GM10248 (cell line): Measurements from ENCODE around the gene STXBP6.

Experiments used
- CTCF ChIA-PET: fragments of 300-600 bp; sonication (Branson Sonifier 250); formaldehyde crosslinking; extraction: SDS; loops from one replicate; lab custom pipeline; 2021; ENCODE audit warnings: antibody characterized with exemption; lab: Yijun Ruan, JAX
- POLR2A ChIA-PET: fragments of 350-650 bp; sonication (Branson Sonifier 250); formaldehyde crosslinking; extraction: SDS; loops from one replicate; lab custom pipeline; 2020; ENCODE audit warnings: antibody characterized with exemption; lab: Yijun Ruan, JAX
- DNase-seq: peaks from one replicate; pipeline ENCODE4 v3.0.0; 2012; ENCODE audit errors: extremely low spot score
- TF ChIP-seq, protein P1 (sequence below): IDR thresholded peaks from 2 replicates; pipeline ENCODE4 v1.5.1; 2012; ENCODE audit warnings: mild to moderate bottlenecking, low read depth; ENCODE audit errors: extremely low read depth, missing control alignments, control extremely low read depth

STXBP6 gene

DNA sequence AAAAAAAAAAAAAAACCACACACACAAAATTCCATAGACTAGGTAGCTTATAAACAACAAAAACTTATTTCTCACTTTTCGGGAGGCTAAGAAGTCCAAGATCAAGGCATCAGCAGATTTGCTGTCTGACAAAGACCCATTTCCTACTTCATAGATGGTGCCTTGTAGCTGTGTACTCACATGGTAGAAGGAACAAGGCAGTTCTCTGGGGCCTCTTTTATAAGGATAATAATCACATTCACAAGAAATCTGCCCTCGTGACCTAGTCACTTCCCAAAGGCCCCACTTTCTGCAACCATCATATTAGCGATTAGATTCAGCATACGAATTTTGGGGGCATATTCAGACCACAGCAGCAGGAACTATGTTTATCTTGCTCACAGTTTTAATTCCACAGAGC lies 54.9 kb downstream of the STXBP6 start:
- TF ChIP-seq, protein P1, sequence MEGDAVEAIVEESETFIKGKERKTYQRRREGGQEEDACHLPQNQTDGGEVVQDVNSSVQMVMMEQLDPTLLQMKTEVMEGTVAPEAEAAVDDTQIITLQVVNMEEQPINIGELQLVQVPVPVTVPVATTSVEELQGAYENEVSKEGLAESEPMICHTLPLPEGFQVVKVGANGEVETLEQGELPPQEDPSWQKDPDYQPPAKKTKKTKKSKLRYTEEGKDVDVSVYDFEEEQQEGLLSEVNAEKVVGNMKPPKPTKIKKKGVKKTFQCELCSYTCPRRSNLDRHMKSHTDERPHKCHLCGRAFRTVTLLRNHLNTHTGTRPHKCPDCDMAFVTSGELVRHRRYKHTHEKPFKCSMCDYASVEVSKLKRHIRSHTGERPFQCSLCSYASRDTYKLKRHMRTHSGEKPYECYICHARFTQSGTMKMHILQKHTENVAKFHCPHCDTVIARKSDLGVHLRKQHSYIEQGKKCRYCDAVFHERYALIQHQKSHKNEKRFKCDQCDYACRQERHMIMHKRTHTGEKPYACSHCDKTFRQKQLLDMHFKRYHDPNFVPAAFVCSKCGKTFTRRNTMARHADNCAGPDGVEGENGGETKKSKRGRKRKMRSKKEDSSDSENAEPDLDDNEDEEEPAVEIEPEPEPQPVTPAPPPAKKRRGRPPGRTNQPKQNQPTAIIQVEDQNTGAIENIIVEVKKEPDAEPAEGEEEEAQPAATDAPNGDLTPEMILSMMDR: no peak
- POLR2A ChIA-PET: no interaction called here
- no peak for DNase-seq
- CTCF ChIA-PET: no interaction called here

GRCh38 chr14:24993631-24994030 lies 56.3 kb downstream of the STXBP6 start:
- TF ChIP-seq, protein P1: no peak
- no peak for DNase-seq
- ChIA-PET CTCF (interaction anchor here (1.6 kb wide), 1 partner anchor 14 kb away, joined by 5 read pairs; no protein-coding TSS in a partner anchor), POLR2A (no interaction called here)

- TF ChIP-seq, protein P1: no peak
- ChIA-PET POLR2A (no interaction called here), CTCF (interaction anchor here (1.5 to 1.7 kb wide), 3 partner anchors 14 to 16 kb away, joined by 4 to 5 read pairs (median 4); no protein-coding TSS in a partner anchor)
- DNase-seq: peak; percentile 12
Observed at GRCh38 chr14:24992624-24993360, 57.2 kb downstream of the STXBP6 start.

GRCh38 chr14:24991821-24992220 lies 58.1 kb downstream of the STXBP6 start:
- ChIA-PET CTCF (interaction anchor here (1.1 to 1.7 kb wide), 3 partner anchors 13 to 26 kb away, joined by 4 to 5 read pairs (median 4); no protein-coding TSS in a partner anchor), POLR2A (no interaction called here)
- TF ChIP-seq, protein P1: no peak
- no peak for DNase-seq

DNA sequence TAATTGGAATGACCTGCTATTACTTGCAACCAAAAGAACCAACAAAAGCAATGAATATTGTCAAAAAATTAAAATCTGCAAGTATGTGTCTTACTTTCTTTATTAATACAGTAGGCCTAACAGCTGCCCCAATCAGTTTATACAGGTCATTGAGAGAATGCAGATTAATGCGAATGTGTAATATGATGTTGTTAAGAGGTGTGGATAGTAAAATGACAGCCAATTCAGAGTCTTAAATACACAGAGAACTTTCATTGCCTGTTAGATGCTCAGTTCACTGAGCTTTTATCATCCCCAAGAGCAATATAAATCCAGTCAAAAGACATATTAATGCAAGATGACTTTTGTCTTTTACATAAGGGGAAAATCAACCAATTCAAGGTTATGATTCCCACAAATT lies 58.7 kb downstream of the STXBP6 start:
- CTCF ChIA-PET: interaction anchor here (1.1 to 1.7 kb wide), 3 partner anchors 13 to 26 kb away, joined by 4 to 5 read pairs (median 4); no protein-coding TSS in a partner anchor
- POLR2A ChIA-PET: no interaction called here
- no peak for DNase-seq
- TF ChIP-seq, protein P1: no peak

DNA sequence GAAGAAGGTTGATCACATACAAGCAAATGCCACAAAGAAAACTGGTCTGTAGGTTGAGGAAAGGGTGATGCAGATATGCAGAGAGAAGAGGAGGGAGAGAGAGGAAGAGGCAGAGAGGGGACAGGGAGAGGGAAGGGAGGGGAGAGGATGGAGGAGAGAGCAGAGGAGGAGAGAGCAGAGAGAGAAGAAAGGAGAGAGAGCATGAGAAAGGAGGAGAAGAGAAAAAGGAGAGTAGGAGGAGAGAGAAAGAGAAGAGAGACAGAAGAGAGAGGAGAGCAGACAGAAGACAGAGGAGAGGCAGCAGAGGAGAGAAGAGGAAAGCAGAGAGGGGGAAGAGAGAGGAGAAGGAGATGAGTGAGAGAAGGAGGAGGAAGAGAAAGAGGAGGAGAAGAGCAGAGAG lies 59.2 kb downstream of the STXBP6 start:
- ChIA-PET CTCF (interaction anchor here (1.4 to 1.7 kb wide), 2 partner anchors 9 to 14 kb away, joined by 4 read pairs; no protein-coding TSS in a partner anchor), POLR2A (no interaction called here)
- TF ChIP-seq, protein P1: no peak
- DNase-seq: no peak
